ENCODE measurements around the gene DOCK11. TPM values are rescaled to one million over a fixed set of nuclear protein-coding genes. Genes with fewer than 3 reads are reported as not detected.
"Not testable (repeated sequence)": the region's sequence is repeated elsewhere in the genome, so short reads cannot be mapped to it uniquely, and the experiment has no call there.

The DOCK11 gene
- total and polyA plus RNA-seq, 2 experiments from 2014 or later, result 7.6 to 8.3 TPM

- H3K27me3 ChIP-seq, result no peaks in the 10 kb centered on the region
- no peaks in the 10 kb centered on the region for H3K79me2 ChIP-seq
- DNase-seq (ENCODE audit: low spot score), result no peak
- H3K27ac ChIP-seq, result no peak overlapping the region
- no peaks in the 10 kb centered on the region for H4K20me1 ChIP-seq (ENCODE audit: insufficient read depth, poor library complexity, severe bottlenecking)
- TF ChIP-seq CTCF (IDR thresholded peaks at IDR 0.05; ENCODE audit: poor library complexity) (no peak), EZH2phosphoT487 (IDR thresholded peaks at IDR 0.05; ENCODE audit: low read depth, severe bottlenecking, unreplicated experiment) (no peak), EZH2 (IDR thresholded peaks at IDR 0.05; ENCODE audit: borderline replicate concordance) (no peak)
- no peak overlapping the region for H3K4me3 ChIP-seq
- H3K9me3 ChIP-seq (ENCODE audit: low read depth), result no peaks in the 10 kb centered on the region
- no peak overlapping the region for H3K4me2 ChIP-seq
- H3K9me2 ChIP-seq (replicated peaks; ENCODE audit: insufficient read depth), result no peaks in the 10 kb centered on the region
- WGBS (ENCODE audit: low lambda C conversion rate, missing lambda C conversion rate), result 89% methylated on average over 1 of the region's 1 CpG
- H2AFZ ChIP-seq, result no peak overlapping the region
- H3K36me3 ChIP-seq (replicated peaks; ENCODE audit: insufficient read depth, low read depth), result no peaks in the 10 kb centered on the region
- H3K4me1 ChIP-seq (ENCODE audit: insufficient read depth), result no peaks in the 10 kb centered on the region
Observed at GRCh38 chrX:118714521-118714920, 218.9 kb downstream of the DOCK11 start.

- not testable (repeated sequence) for H3K36me3 ChIP-seq (replicated peaks; ENCODE audit: insufficient read depth, low read depth); H3K27ac ChIP-seq; H2AFZ ChIP-seq; DNase-seq (ENCODE audit: low spot score); H3K79me2 ChIP-seq; H3K27me3 ChIP-seq; H3K4me3 ChIP-seq; H3K9me3 ChIP-seq (ENCODE audit: low read depth); H4K20me1 ChIP-seq (ENCODE audit: insufficient read depth, poor library complexity, severe bottlenecking); H3K9me2 ChIP-seq (replicated peaks; ENCODE audit: insufficient read depth); H3K4me1 ChIP-seq (ENCODE audit: insufficient read depth); H3K4me2 ChIP-seq
- 86% methylated on average over 14 of the region's 14 CpGs for WGBS (ENCODE audit: low lambda C conversion rate, missing lambda C conversion rate)
Observed at GRCh38 chrX:118715917-118716316, 220.3 kb downstream of the DOCK11 start.

GRCh38 chrX:118716833-118717232 lies 221.2 kb downstream of the DOCK11 start:
- 92% methylated on average over 21 of the region's 28 CpGs for WGBS (ENCODE audit: low lambda C conversion rate, missing lambda C conversion rate)
- H3K27ac ChIP-seq, H3K4me2 ChIP-seq: not testable (repeated sequence)

GRCh38 chrX:118717678-118718391 lies 222.2 kb downstream of the DOCK11 start:
- Histone ChIP-seq H3K27me3 (no peaks in the 10 kb centered on the region), H4K20me1 (ENCODE audit: insufficient read depth, poor library complexity, severe bottlenecking) (no peaks in the 10 kb centered on the region), H3K4me2 (no peak overlapping the region), H3K9me2 (replicated peaks; ENCODE audit: insufficient read depth) (no peaks in the 10 kb centered on the region), H3K4me3 (no peak overlapping the region), H3K79me2 (no peaks in the 10 kb centered on the region), H3K36me3 (replicated peaks; ENCODE audit: insufficient read depth, low read depth) (no peaks in the 10 kb centered on the region), H3K9me3 (ENCODE audit: low read depth) (no peaks in the 10 kb centered on the region), H2AFZ (no peak overlapping the region), H3K27ac (no peak overlapping the region), H3K4me1 (ENCODE audit: insufficient read depth) (no peaks in the 10 kb centered on the region)
- 87% methylated on average over 12 of the region's 13 CpGs for WGBS (ENCODE audit: low lambda C conversion rate, missing lambda C conversion rate)
- no peak for DNase-seq (ENCODE audit: low spot score)
- no peak for TF ChIP-seq CTCF (IDR thresholded peaks at IDR 0.05; ENCODE audit: poor library complexity)
- TF ChIP-seq EZH2phosphoT487 (IDR thresholded peaks at IDR 0.05; ENCODE audit: low read depth, severe bottlenecking, unreplicated experiment), result no peak
- no peak for TF ChIP-seq EZH2 (IDR thresholded peaks at IDR 0.05; ENCODE audit: borderline replicate concordance)

More at GRCh38 chrX:118716833-118717232, 221.2 kb downstream of the DOCK11 start:
- not testable (repeated sequence) for DNase-seq (ENCODE audit: low spot score); H4K20me1 ChIP-seq (ENCODE audit: insufficient read depth, poor library complexity, severe bottlenecking); H3K4me3 ChIP-seq; H3K9me2 ChIP-seq (replicated peaks; ENCODE audit: insufficient read depth); H3K9me3 ChIP-seq (ENCODE audit: low read depth); H3K27me3 ChIP-seq; H2AFZ ChIP-seq; H3K4me1 ChIP-seq (ENCODE audit: insufficient read depth); H3K79me2 ChIP-seq; H3K36me3 ChIP-seq (replicated peaks; ENCODE audit: insufficient read depth, low read depth)

Data from hepatocyte (in vitro differentiated cells).